M059J (cell line): Measurements from ENCODE around the gene SERPINA4. TPM values are rescaled to one million over a fixed set of nuclear protein-coding genes. Genes with fewer than 3 reads are reported as not detected.

Source experiments
- DNase-seq: peaks from one replicate; pipeline ENCODE4 v3.0.0-alpha.2; 2012; ENCODE audit warnings: low read depth
- total RNA-seq: library from RNA; depleted of rRNA; stranded (reverse); fragments of >200 nt; shearing (Covaris generic); gene quantifications from 2 replicates; pipeline ENCODE4 v1.2.3, GENCODE V29; 2014; rRNA removed

The SERPINA4 gene, protein sequence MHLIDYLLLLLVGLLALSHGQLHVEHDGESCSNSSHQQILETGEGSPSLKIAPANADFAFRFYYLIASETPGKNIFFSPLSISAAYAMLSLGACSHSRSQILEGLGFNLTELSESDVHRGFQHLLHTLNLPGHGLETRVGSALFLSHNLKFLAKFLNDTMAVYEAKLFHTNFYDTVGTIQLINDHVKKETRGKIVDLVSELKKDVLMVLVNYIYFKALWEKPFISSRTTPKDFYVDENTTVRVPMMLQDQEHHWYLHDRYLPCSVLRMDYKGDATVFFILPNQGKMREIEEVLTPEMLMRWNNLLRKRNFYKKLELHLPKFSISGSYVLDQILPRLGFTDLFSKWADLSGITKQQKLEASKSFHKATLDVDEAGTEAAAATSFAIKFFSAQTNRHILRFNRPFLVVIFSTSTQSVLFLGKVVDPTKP
- not detected in 2 replicates for total RNA-seq

DNA sequence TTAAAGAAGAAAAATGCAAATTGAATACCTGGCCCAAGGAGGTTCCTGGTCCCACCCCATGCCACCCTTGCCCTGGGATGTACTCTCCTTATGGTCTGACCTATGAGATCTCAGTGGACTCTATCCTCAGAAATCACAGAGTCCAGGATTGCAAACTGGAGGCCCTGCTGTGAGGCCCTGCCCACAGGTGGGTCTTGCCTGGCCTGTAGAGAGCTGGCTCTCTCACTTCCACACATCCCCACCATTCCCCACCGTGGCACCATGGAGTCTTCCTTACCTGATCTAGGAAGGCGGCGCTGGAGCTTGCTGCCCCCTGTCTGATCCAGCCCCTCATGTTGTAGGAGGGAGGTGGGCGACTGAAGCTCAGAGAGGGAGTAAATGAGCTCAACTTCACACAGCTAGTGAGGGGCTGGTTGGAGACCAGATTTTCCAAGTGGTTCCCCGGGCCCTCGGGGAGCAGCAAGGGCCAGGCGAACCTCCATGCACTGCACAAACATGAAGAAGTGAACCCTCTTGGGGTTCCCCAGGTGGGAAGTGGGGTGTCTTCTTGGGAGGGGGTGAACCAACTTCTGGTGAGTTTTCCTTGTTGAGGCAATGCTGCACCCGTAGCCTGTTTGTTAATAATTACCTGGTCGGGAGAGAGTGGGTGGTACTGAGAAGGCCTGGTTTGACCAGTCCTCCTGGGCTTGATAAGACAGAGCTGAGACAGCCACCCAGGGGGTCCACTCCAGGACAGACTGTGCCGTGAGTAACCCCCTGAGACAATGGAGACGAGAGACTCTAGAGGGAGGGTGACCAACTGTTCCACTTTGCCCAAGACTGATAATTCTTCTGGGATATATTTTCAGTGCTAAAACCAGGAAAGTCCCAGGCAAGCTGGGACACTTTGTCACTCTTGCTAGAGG, at the start of gene SERPINA4:
SERPINA4 (plus strand) TSS at position 692 of the 905 bp plus-strand sequence. CDS start 2,041 bp downstream, outside the sequence.
- DNase-seq = no peak

DNA sequence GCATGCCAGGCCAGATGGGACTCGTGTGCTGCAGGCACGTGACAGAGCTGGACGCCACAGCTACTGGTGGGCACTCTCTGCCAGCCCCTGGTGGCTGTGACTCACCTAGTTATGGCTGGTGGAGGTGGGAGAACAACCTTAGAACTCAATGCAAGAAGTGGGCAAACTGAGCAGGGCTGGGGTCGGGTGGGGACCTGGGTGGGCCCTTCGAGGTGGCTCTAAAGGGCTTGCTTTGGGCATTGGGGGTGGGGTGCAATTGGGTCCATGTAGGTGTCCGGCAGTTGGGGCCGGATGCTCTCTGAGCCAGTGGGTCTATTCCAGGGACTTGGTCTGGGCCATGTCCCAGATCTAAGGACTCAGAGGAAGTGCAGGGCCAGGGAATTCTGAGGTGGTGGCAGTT, 46.9 kb upstream of the SERPINA4 start:
- no peak for DNase-seq

DNA sequence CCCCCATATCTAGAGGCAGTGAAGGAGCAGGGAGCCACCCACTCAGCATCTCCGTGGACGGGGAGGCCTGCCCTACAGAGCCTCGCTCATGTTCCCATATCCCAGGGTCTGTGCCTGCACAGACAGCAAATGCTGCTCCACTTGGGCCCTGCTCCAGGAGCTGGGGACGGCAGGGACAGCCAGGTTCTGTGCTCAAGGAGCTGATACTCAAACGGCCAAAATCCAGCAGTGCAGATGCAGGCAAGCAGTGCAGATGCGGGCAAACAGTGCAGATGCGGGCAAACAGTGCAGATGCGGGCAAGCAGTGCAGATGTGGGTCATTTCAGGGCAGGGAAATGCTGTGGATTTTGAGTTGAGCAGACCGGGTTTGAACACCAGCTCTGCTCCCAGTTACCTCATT, 45.8 kb upstream of the SERPINA4 start:
- no peak for DNase-seq

DNA sequence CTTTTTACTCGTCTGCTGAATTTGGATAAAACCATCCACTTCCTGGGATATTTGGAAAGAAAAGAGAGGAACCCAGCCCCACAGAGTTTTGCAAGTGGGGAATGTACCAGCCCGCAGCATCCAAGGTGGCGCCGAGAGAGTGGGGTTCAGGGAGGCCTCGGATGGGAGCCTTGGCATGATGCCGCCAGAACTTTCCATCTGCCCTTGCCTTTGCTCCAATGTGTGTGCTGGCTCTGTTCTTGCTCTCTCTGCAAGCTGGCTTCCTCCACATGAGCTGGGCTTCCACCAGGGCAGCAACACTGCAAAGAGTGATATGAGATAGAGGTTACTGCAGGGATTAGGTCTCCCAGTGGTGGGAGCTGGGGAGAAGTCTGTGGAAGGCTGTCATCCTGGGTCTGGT, 45.4 kb upstream of the SERPINA4 start:
- no peak for DNase-seq

DNA sequence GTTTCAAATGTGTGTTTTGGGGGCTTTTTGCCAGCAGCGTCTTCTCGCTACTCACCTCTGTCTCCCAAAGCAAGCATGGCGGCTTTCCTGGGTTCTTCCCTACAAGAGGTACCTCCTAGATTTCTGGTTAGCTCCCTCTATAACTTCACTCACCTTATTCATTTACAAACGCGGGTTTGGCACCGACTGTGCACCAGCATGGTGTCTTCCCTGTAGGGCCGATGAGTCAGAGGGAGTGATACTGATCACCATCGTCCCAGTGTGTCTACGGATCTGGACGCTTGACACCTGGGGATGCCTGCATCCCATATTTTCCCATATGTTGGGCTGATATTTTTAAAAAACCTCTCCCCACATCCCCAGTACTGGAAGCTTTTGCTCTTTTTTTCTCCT, 44.0 kb upstream of the SERPINA4 start:
- no peak for DNase-seq

DNA sequence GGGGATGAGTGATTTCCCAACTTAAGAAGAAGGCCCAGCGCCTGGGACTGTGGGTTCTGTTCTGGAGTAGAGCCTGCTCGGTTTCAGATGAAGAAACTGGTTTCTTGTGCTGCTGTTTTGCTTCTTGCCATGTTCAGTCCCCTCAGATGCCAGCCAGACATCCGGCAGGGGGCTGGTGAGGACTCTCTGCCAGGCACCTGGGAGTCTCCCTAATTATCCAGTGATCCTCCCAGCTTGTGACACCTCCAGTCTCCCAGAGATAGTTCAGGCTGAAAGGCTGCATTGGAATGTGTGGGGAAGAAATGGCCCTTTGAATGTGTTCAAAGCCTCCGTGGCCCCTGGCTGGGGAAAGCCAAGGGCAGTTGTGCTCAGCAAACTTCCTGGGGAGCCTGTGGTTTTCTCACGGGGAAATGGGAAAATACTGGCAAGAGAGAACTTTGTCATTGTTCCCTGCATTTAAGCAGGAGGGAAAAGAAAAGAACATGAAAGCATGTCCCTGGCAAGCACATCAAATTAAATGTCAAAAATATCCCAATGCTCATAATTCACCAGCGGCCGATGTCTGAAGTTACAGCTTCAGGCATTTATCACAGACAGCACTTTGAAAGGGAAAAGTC, 43.5 kb upstream of the SERPINA4 start:
- no peak for DNase-seq

DNA sequence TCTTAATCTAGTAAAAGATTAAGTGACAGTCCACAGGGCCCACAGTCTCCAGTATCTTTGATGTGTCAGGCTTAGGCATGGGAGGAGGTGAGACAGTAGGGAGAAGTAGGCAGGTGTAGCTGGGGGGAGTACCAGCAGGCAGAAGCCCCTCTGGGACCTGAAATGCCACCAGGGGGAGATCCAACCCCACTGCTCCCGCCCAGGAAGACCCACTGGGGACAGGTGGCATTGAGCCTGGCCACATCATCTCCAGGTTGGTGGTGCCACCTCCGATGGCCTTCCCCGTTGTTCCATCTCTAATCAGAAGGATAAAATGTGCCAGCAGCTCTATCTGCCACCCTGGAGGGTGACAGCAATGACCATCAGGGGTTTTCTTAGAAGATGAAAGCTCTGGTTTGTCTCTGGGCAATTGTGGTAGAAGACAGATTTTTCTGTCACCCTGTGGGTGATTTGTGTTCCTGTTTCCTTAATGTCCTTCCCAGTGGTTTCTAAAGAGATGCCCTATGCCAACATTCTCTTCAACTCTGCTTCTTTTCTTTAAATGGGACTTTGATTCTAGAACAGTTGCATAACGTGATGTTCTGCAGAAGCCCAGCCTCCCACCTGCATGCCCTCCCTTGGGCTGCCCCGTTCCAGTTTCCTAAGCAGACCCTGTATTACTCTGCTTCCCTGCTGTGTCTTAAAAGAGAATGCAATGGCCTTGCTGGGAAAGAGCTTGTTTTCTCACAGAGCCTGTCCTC, 39.7 kb upstream of the SERPINA4 start:
- no peak for DNase-seq

DNA sequence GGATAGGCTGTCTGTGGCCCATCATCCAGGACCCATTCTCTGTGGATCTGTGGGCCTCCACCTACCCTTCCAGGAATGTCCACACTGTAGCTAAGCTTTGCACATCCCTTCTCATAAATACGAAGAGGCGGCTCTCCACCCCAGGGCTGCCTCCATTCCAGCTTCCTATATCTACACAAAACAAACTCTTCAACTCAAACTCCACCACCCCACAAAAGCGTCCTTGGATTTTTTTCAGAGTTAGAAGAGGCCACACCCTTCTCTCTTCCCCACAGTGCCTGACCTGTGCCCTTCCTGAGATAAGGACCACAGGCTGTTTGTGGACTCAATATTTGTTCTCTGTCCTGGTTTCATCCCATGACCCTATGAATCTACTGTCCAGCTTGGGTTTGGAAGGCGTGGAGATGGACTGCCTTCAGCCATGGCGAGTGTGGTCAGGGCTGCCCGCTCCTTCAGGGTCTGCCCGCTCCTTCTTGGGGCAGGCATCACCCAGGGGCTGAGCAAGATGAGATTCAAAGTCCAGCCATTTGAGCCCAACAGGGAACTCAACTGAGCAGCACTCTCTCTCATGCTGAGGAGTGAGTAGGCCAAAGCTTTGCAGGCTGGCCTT, 39.0 kb upstream of the SERPINA4 start:
- DNase-seq = no peak

DNA sequence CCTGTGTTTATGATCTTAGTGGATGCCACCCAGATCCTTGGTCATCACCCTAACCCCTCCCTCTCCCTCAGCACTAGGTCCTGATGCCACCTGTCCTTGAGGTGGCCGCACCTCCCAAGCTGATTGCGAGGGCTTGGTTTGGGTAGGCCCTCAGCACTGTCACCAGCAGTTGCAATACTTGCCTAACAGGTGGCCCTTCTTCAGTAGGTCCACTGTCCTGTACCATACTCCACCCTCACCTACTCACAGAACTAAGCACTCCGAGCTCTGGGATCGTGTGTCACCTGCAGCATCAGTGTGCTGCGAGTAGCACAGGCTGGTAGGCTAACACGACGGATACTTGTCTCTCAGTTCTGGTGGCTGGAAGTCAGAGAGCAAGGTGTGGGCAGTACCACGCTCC, 38.0 kb upstream of the SERPINA4 start:
- DNase-seq = no peak

DNA sequence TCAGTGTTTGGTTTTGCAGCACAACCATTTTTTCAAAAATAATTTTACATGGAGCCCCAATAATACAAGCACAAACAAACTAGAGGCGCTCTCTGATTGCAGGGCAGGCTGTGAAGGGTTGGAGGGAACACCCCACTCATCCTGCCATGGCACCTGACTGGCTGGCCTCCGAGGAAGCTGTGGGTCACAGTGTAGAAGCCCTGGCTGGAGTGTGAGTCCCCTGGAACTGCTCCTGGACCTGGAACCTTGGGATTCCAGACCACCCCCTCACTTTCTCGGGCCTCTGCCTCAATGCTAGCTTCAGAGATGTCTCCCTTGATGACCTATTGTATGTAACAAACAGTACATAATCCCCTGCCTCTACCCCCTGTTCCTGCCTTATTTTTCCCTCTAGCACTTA, 37.1 kb upstream of the SERPINA4 start:
- no peak for DNase-seq

DNA sequence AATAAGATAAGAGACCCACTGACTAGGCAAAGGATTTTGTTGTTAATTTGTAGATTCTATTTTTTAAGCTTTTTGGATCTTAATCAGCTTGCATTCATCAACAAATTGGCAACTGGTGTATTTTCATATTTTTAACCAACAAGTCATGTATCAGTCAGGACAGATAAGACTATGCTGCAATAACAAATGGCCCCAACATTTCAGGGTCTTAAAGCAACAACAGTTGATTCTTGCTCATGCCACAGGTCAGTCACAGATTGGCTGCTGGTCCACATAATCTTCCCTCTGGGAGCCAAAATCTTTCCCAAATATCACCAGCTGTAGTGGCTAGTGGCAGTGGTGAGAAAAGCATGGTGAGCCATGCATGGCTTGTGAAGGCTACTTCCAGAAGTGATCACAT, 30.1 kb upstream of the SERPINA4 start:
- DNase-seq = no peak

DNA sequence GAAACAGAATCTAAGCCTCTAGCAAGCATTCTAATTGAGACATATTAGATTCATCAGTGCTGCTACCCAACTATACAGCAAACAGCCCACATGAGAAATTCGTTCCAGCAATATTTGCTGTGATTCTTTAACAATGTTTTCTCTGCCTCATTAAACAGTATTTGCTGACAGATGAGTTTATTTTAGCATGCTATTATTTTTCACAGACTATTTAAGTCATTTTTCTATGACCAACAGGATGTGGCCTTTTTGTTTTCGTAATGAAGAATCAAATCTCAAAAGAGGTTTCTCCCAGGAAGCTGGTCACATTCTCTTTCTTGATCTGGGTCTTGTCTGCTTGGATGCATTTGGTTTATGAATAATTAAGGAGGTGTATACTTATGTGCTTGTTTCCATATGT, 28.8 kb upstream of the SERPINA4 start:
- DNase-seq = peak; percentile 24

DNA sequence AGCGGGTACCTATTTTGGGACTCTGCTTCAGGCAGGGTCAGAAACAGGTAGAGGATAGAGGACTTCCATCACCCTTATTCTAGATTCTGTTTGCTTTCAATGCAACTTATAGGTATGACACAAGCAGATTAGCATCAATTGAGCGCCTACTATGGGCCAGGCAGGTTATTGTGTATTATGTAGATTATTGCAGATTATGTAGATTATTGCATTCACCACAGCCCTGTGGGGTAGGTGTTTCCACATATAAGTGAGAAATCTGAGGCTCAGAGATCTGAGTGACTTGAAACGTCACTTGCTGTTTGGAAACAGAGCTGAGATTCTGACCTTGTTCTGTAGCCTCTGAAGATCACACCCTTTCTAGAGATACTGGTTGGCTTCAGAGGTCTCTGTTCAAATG, 25.7 kb upstream of the SERPINA4 start:
- DNase-seq = no peak

DNA sequence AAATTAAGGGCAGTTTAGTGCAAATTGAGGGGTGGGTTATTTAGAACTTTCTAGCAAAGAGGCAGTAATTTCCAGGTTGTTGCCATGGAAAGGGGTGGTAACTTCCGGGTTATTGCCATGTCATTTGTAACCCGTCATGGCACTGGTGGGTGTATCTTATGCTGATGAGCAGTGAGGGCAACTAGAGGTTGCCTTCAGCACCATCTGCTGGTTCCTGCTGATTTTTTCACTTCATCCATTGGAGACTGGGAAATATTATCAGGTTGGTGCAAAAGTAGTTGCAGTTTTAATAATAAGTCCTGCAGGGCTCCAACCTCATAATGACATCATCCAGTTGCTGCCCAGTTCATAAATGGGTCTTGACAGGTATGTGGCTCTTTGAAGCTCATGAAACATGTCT, 24.4 kb upstream of the SERPINA4 start:
- DNase-seq = peak; percentile 4

DNA sequence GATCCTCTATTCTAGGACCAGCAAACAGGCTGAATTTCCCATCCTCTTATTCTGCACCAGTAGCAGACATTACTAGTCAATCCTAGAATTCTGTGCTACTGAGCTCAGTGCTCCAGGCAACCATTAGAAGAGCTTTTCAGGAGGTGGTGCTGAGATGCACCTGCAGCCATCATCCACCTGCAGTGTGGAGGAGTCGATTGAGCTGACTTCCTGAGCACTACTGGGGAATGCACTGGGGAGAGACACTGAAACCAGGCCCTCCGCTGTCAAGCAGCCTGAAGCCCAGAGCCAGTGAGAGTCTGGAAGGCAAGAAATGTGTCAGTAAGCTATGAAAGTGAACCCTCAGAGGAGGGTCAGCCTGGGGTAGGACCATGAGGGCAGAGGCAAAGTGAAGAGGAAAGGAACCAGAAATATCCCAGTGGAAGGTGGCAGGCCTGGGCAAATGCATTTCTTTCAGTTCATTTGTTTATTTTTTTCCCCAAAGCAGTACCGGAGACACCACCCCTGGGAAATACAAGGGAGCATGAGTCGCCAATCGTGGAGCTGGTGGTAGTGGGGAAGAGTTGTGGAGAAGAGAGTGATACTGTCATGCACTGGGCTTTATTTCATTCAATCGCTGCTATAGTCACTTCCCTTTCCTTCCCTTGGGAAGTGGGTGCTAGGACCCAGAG, 23.0 kb upstream of the SERPINA4 start:
- DNase-seq = no peak

DNA sequence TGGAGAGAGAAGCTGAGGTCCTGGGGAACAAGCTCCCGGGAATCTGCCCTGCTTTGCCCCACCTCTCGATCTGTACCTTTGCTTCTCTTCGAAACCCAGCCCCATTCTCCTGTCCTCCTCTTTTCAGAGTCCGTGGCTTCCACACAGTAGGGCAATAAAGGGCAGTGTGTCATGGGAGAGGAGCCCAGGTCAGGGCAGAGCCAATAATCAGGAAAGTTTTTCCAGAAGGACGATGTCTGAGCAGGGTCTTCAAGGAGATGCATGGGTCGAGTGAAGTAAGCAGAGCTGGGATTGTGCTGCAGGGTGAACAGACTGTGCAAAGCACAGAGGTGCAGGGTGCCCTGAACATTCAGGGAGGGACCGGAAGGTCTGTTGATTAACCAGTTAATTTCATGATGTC, 22.1 kb upstream of the SERPINA4 start:
- no peak for DNase-seq

DNA sequence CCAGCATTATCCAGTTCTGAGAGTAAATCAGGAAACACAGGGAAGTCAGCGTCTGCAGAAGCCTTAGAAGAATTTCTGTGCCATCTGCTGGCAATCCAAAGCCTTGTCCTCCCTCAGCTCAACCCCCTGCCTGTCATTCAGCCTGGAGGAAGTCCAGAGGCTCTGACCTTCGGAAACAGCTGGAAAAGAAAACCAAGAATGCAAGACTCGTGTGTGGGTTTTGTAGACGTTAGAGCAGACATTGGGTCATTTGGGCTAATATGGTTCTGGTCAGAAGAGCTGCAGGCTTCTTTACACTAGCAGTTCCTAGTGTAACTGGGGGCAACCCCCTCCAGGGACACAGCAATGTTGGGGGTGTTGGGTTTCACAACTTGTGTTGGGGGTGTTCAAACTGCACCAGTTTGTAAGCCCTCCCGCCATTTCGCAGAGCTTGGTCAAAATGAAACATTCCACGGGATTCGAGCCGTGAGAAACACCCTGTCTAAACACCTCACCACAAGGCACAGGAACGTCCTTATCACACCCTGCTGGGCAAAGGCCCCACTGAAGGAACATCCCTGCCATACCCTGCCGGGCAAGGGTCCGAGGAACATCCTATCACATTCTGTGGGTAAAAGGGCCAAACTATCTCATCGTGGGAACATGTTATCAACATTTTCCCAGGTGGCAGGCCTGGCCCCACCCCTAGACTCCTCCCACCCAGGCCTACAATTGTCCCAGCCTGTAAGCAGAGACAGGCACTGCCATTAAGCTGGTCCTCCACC, 21.0 kb upstream of the SERPINA4 start:
- DNase-seq = peak; percentile 28

DNA sequence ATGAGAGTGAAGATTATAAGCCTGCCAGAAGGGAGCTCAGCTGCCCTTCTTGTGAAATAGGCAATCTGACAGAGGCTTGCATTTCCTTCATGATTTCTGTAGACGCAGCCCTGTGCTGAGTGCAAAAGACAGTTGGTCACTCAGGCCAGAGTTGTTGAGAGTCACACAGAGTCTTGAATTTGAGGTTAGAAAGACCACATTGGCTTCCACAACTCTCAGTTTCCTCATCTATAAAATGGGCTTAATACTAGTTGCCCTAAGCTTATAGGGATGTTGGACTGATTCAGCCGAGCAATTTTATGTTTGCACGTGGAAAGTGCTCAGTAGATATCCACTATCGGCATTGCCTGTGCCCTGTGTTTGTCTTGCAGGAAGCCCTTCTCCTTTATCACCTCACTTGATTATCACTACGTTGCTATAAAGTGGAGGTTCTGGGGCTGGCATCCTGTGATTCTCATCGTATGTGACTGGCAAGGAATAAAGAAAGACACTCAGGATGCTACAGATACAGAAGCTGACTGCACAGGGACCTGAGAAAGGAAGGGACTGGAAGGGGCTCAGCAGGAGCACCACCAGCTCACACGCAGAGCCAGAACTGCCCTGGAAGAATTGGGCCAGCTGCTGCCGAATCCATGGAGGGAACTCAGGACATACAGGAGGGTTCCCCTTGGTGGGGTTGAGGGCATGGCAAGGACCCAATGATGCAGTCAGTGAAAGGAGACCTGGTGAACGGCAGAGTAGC, 19.8 kb upstream of the SERPINA4 start:
- DNase-seq = no peak
